ENCODE measurements around the gene PITPNC1. TPM values are rescaled to one million over a fixed set of nuclear protein-coding genes. Genes with fewer than 3 reads are reported as not detected.

PITPNC1 gene
- total RNA-seq, 1 donor from 2014 or later = 18.4 TPM

GRCh38 chr17:67440277-67441051 lies 63.4 kb downstream of the PITPNC1 start:
- no peak for DNase-seq (ENCODE audit: low read depth)
- TF ChIP-seq CTCF (conservative IDR thresholded peaks at IDR 0.05; ENCODE audit: low read depth, low read length) = no peak
- H3K4me3 ChIP-seq (ENCODE audit: low read depth, low read length) = no peak overlapping the region

GRCh38 chr17:67441052-67441895 lies 64.2 kb downstream of the PITPNC1 start:
- no peak overlapping the region for H3K4me3 ChIP-seq (ENCODE audit: low read depth, low read length)
- no peak for DNase-seq (ENCODE audit: low read depth)
- TF ChIP-seq CTCF (conservative IDR thresholded peaks at IDR 0.05; ENCODE audit: low read depth, low read length) = no peak

GRCh38 chr17:67441896-67442219 lies 64.8 kb downstream of the PITPNC1 start:
- no peak for DNase-seq (ENCODE audit: low read depth)
- H3K4me3 ChIP-seq (ENCODE audit: low read depth, low read length) = no peak overlapping the region
- no peak for TF ChIP-seq CTCF (conservative IDR thresholded peaks at IDR 0.05; ENCODE audit: low read depth, low read length)

- TF ChIP-seq CTCF (conservative IDR thresholded peaks at IDR 0.05; ENCODE audit: low read depth, low read length) = no peak
- no peak for DNase-seq (ENCODE audit: low read depth)
- no peak overlapping the region for H3K4me3 ChIP-seq (ENCODE audit: low read depth, low read length)
Observed at GRCh38 chr17:67442787-67443624, 65.9 kb downstream of the PITPNC1 start.

GRCh38 chr17:67443931-67444595 lies 67.0 kb downstream of the PITPNC1 start:
- DNase-seq (ENCODE audit: low read depth) = no peak
- H3K4me3 ChIP-seq (ENCODE audit: low read depth, low read length) = no peak overlapping the region
- no peak for TF ChIP-seq CTCF (conservative IDR thresholded peaks at IDR 0.05; ENCODE audit: low read depth, low read length)

DNA sequence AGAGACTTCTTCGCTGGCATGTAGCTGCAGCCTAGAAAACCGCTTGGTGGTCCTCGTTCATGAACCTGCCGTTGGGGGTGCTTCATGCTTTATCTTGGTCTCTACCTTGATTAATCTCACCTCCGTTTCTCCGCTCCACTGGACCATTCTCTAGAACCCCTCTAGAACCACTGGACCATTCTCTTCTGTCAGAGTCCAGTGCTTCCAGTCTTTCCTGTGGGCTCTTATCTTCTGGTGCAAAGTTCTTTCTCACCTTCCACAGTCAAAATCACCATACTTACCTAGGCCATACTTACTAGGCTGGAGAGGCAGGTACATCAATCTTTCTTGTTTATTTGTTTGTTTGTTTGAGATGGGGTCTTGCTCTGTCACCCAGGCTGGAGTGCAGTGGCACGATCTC lies 71.4 kb downstream of the PITPNC1 start:
- TF ChIP-seq CTCF (conservative IDR thresholded peaks at IDR 0.05; ENCODE audit: low read depth, low read length) = no peak
- no peak overlapping the region for H3K4me3 ChIP-seq (ENCODE audit: low read depth, low read length)
- no peak for DNase-seq (ENCODE audit: low read depth)
